Lower leg skin (tissue), 4 donors: ENCODE data around the gene MS4A10. TPM values are rescaled to one million over a fixed set of nuclear protein-coding genes. Genes with fewer than 3 reads are reported as not detected.

Experiments used
- DNase-seq, 2 donors: peaks; one replicate each; pipeline ENCODE4 v3.0.0-alpha.2; 2019; ENCODE audit warnings: low spot score in 2 of 2
- H3K4me3 ChIP-seq: fragments of 200-600 bp; sonication (generic); 2 replicates; pipeline ENCODE4 v1.5.1; 2017; ENCODE audit warnings: mild to moderate bottlenecking, low read depth; ENCODE audit not compliant: poor library complexity, severe bottlenecking
- CTCF ChIP-seq, 3 donors: fragments of 450-650 bp; IDR thresholded peaks; one replicate each; pipeline ENCODE4 v1.5.1; 2016; ENCODE audit warnings: antibody characterized with exemption in 3 of 3, mild to moderate bottlenecking in 3 of 3, moderate library complexity in 2 of 3
- POLR2A ChIP-seq, 2 donors: fragments of 450-650 bp; IDR thresholded peaks; one replicate each; pipeline ENCODE4 v1.6.1; 2016 to 2017; ENCODE audit warnings: antibody characterized with exemption in 2 of 2, mild to moderate bottlenecking in 1 of 2, moderate library complexity in 1 of 2
- WGBS, 2 donors: methylation state at CpG; one replicate each; pipeline ENCODE4 v1.1.5; 2018; 5-methylcytosine and 5-hydroxymethylcytosine counted together
- intact Hi-C: fragments of 100-400 bp; cut with DNase I; formaldehyde crosslinking; loops from one replicate; pipeline ENCODE4 v1.15.0; 2023; ENCODE audit warnings: low total_unique reads
- total RNA-seq, 4 donors: library from RNA; depleted of rRNA; stranded (reverse); fragments of >200 nt; gene quantifications; one replicate each; pipeline ENCODE4 v1.1.0, GENCODE V29; 2016

MS4A10 gene
- total RNA-seq, 4 donors from 2014 or later = not detected

- H3K4me3 ChIP-seq = no peak overlapping the region
- WGBS, 2 donors = 69 to 73% methylated on average over 7 of the region's 7 CpGs
Observed at GRCh38 chr11:60781286-60781980, 3.7 kb upstream of the MS4A10 start.

GRCh38 chr11:60781981-60782316, 3.2 kb upstream of the MS4A10 start:
- intact Hi-C loops = no loop called here
- no peak for TF ChIP-seq POLR2A (IDR thresholded peaks at IDR 0.05)
- no peak for TF ChIP-seq CTCF (IDR thresholded peaks at IDR 0.05)
- no peak overlapping the region for H3K4me3 ChIP-seq
- WGBS, 2 donors = 93 to 98% methylated on average over 4 of the region's 4 CpGs
- DNase-seq = no peak

More at GRCh38 chr11:60781286-60781980, 3.7 kb upstream of the MS4A10 start:
- no peak for DNase-seq
- intact Hi-C loops = no loop called here
- TF ChIP-seq CTCF (IDR thresholded peaks at IDR 0.05) (no peak), POLR2A (IDR thresholded peaks at IDR 0.05) (no peak)

- no peak for TF ChIP-seq POLR2A (IDR thresholded peaks at IDR 0.05)
- no peak for TF ChIP-seq CTCF (IDR thresholded peaks at IDR 0.05)
- intact Hi-C loops = no loop called here
- DNase-seq = no peak
- WGBS, 2 donors = 74 to 81% methylated on average over 12 of the region's 12 CpGs
- H3K4me3 ChIP-seq = no peak overlapping the region
Observed at GRCh38 chr11:60782393-60783140, 2.6 kb upstream of the MS4A10 start.

- no peak for DNase-seq
- intact Hi-C loops = no loop called here
- no peak overlapping the region for H3K4me3 ChIP-seq
- TF ChIP-seq CTCF (IDR thresholded peaks at IDR 0.05) (no peak), POLR2A (IDR thresholded peaks at IDR 0.05) (no peak)
- WGBS, 2 donors = 95 to 96% methylated on average over 8 of the region's 8 CpGs
Observed at GRCh38 chr11:60783141-60783484, 2.0 kb upstream of the MS4A10 start.

GRCh38 chr11:60783911-60784310, 1.2 kb upstream of the MS4A10 start:
- TF ChIP-seq POLR2A (IDR thresholded peaks at IDR 0.05) = no peak
- no peak for TF ChIP-seq CTCF (IDR thresholded peaks at IDR 0.05)
- DNase-seq = no peak
- intact Hi-C loops = no loop called here
- no peak overlapping the region for H3K4me3 ChIP-seq
- WGBS, 2 donors = 90 to 92% methylated on average over 7 of the region's 7 CpGs
